Stimulated activated naive CD8-positive, alpha-beta T cell treated with anti-CD3 and anti-CD28 coated beads, Interleukin-15, amount 100 ng/mL, for 72 hours (primary cell): ENCODE measurements around the gene PIBF1.
A peak's percentile ranks its signal among the peaks of the same experiment; 100 is the strongest.

ENCODE experiments used
- ATAC-seq: fragments of 150-1000 bp; cut with Tn5 transposase; 2 replicates; pipeline ENCODE4 v1.10.0; 2021; ENCODE audit warnings: mild to moderate bottlenecking, moderate library complexity
- DNase-seq, 2 donors: peaks; one replicate each; pipeline ENCODE4 v3.0.0; 2021 to 2022
- H3K27ac Mint-ChIP-seq, 2 donors: one replicate each; pipeline ENCODE4 v1.8.0; 2022; ENCODE audit warnings: mild to moderate bottlenecking in 2 of 2, mixed read lengths in 2 of 2, moderate library complexity in 2 of 2
- H3K27me3 Mint-ChIP-seq: one replicate; pipeline ENCODE4 v1.8.0; 2022; ENCODE audit warnings: mixed read lengths
- H3K4me1 Mint-ChIP-seq: one replicate; pipeline ENCODE4 v1.8.0; 2022; ENCODE audit warnings: mild to moderate bottlenecking, mixed read lengths
- H3K4me3 Mint-ChIP-seq, 2 donors: one replicate each; pipeline ENCODE4 v1.8.0; 2022; ENCODE audit warnings: mild to moderate bottlenecking in 2 of 2, mixed read lengths in 2 of 2, moderate library complexity in 1 of 2
- H3K9me3 Mint-ChIP-seq, 2 donors: one replicate each; pipeline ENCODE4 v1.8.0; 2022; ENCODE audit warnings: mixed read lengths in 2 of 2

Gene PIBF1

GRCh38 chr13:72952529-72953141 lies 170.7 kb downstream of the PIBF1 start:
- Mint-ChIP-seq H3K4me3 (no peak overlapping the region), H3K9me3 (peaks cover 20 to 23% of the 10 kb centered on the region in 2 donors), H3K4me1 (no peaks in the 10 kb centered on the region), H3K27ac (no peak overlapping the region), H3K27me3 (no peaks in the 10 kb centered on the region)
- ATAC-seq (no peak), DNase-seq (no peak)

GRCh38 chr13:72953391-72953965 lies 171.5 kb downstream of the PIBF1 start:
- no peak for DNase-seq
- no peak for ATAC-seq
- Mint-ChIP-seq H3K9me3 (peaks cover 14 to 15% of the 10 kb centered on the region in 2 donors), H3K27ac (no peak overlapping the region), H3K27me3 (no peaks in the 10 kb centered on the region), H3K4me3 (no peak overlapping the region), H3K4me1 (no peaks in the 10 kb centered on the region)

DNA sequence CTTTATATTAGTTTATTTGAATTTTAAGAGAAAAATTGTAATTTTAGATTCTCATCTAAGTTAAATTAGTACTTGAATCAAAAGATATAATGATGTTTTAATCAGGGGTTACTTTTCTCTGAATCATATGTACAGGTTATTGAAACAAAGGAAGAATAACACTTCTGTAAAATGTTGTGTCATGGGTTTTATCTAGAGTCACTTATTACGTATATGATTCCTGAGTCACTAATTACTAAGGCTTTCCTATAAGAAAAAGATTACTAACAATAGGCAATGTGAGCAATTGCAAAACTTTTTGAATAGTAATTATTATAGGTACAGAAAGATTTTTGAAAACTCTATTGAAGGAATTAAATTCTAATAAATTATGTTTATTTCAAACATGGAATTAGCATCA lies 177.7 kb downstream of the PIBF1 start:
- Mint-ChIP-seq H3K4me1 (no peaks in the 10 kb centered on the region), H3K4me3 (no peak overlapping the region), H3K27ac (no peak overlapping the region), H3K9me3 (peaks cover 12 to 14% of the 10 kb centered on the region in 2 donors), H3K27me3 (no peaks in the 10 kb centered on the region)
- ATAC-seq, result no peak
- no peak for DNase-seq

DNA sequence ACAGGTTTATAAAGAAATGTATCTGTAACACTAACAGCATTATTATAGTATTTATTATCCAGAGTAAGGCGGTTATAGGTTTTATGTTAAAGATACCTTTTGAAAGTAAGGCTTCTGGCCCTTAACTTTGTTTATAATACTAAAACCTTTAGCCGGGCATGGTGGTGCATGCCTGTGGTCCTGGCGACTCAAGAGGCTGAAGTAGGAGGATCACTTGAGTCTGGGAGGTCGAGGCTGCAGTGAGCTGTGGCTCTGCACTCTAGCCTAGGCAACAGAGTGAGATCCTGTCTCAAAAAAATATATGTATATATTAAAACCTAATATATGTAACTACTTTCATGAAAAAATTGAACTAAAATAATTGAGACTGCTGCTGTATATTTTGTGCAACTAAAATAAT lies 178.2 kb downstream of the PIBF1 start:
- H3K4me3 Mint-ChIP-seq, result no peak overlapping the region
- peaks cover 12 to 14% of the 10 kb centered on the region in 2 donors for H3K9me3 Mint-ChIP-seq
- no peaks in the 10 kb centered on the region for H3K4me1 Mint-ChIP-seq
- ATAC-seq, result no peak
- H3K27ac Mint-ChIP-seq, result no peak overlapping the region
- no peaks in the 10 kb centered on the region for H3K27me3 Mint-ChIP-seq
- no peak for DNase-seq

DNA sequence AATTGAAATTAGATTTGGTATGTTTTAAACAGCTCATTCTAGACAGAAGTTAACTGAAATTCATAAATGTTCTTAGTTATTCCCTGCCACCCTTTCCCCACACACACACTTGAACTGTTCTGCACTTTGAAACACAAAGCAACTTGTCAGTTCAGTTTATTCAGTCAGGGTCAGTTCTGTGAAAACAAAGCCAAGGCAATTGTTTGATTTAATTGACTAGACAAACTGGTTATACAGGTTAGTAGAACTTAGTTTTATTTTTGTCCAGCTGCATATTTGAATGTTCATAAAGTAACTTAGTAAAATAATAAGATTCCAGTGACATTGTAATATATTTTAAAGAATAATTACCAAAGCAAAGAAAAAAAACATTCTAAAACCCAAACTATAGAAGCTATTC lies 178.6 kb downstream of the PIBF1 start:
- no peak for ATAC-seq
- no peak for DNase-seq
- no peaks in the 10 kb centered on the region for H3K27me3 Mint-ChIP-seq
- H3K27ac Mint-ChIP-seq, result no peak overlapping the region
- H3K9me3 Mint-ChIP-seq, result peaks cover 12 to 13% of the 10 kb centered on the region in 2 donors
- no peaks in the 10 kb centered on the region for H3K4me1 Mint-ChIP-seq
- no peak overlapping the region for H3K4me3 Mint-ChIP-seq

- H3K4me3 Mint-ChIP-seq, result no peak overlapping the region
- H3K9me3 Mint-ChIP-seq, result no peaks in the 10 kb centered on the region
- H3K27ac Mint-ChIP-seq, result no peak overlapping the region
- DNase-seq (no peak), ATAC-seq (no peak)
- H3K4me1 Mint-ChIP-seq, result no peaks in the 10 kb centered on the region
- H3K27me3 Mint-ChIP-seq, result no peaks in the 10 kb centered on the region
These were observed 181.8 kb downstream of the PIBF1 start for GRCh38 chr13:72963762-72964161.

GRCh38 chr13:72970301-72970880 lies 188.5 kb downstream of the PIBF1 start:
- H3K4me1 Mint-ChIP-seq, result no peaks in the 10 kb centered on the region
- no peak for DNase-seq
- no peak overlapping the region for H3K27ac Mint-ChIP-seq
- no peak for ATAC-seq
- no peak overlapping the region for H3K4me3 Mint-ChIP-seq
- H3K27me3 Mint-ChIP-seq, result no peaks in the 10 kb centered on the region
- H3K9me3 Mint-ChIP-seq, result no peaks in the 10 kb centered on the region

GRCh38 chr13:72970956-72971355 lies 189.0 kb downstream of the PIBF1 start:
- no peaks in the 10 kb centered on the region for H3K9me3 Mint-ChIP-seq
- no peaks in the 10 kb centered on the region for H3K4me1 Mint-ChIP-seq
- H3K27ac Mint-ChIP-seq, result no peak overlapping the region
- H3K27me3 Mint-ChIP-seq, result no peaks in the 10 kb centered on the region
- ATAC-seq, result no peak
- H3K4me3 Mint-ChIP-seq, result no peak overlapping the region
- DNase-seq, result no peak

- no peaks in the 10 kb centered on the region for H3K9me3 Mint-ChIP-seq
- ATAC-seq, result no peak
- H3K27me3 Mint-ChIP-seq, result no peaks in the 10 kb centered on the region
- H3K4me1 Mint-ChIP-seq, result no peaks in the 10 kb centered on the region
- peak overlapping the region in 1 of 2 donors; percentile 88 for H3K27ac Mint-ChIP-seq
- DNase-seq, result no peak
- no peak overlapping the region for H3K4me3 Mint-ChIP-seq
These were observed 191.3 kb downstream of the PIBF1 start for GRCh38 chr13:72973234-72973633.

- no peak for DNase-seq
- H3K27me3 Mint-ChIP-seq, result no peaks in the 10 kb centered on the region
- no peak for ATAC-seq
- H3K27ac Mint-ChIP-seq, result no peak overlapping the region
- no peaks in the 10 kb centered on the region for H3K4me1 Mint-ChIP-seq
- no peak overlapping the region for H3K4me3 Mint-ChIP-seq
- H3K9me3 Mint-ChIP-seq, result no peaks in the 10 kb centered on the region
These were observed 201.3 kb downstream of the PIBF1 start for GRCh38 chr13:72983085-72983768.

- ATAC-seq (no peak), DNase-seq (no peak)
- Mint-ChIP-seq H3K27me3 (no peaks in the 10 kb centered on the region), H3K9me3 (no peaks in the 10 kb centered on the region), H3K27ac (no peak overlapping the region), H3K4me3 (no peak overlapping the region), H3K4me1 (no peaks in the 10 kb centered on the region)
These were observed 203.7 kb downstream of the PIBF1 start for GRCh38 chr13:72985610-72986009.

- DNase-seq, result no peak
- Mint-ChIP-seq H3K27ac (no peak overlapping the region), H3K27me3 (no peaks in the 10 kb centered on the region), H3K4me1 (no peaks in the 10 kb centered on the region), H3K4me3 (no peak overlapping the region), H3K9me3 (no peaks in the 10 kb centered on the region)
- no peak for ATAC-seq
These were observed 204.3 kb downstream of the PIBF1 start for GRCh38 chr13:72986197-72986596.

DNA sequence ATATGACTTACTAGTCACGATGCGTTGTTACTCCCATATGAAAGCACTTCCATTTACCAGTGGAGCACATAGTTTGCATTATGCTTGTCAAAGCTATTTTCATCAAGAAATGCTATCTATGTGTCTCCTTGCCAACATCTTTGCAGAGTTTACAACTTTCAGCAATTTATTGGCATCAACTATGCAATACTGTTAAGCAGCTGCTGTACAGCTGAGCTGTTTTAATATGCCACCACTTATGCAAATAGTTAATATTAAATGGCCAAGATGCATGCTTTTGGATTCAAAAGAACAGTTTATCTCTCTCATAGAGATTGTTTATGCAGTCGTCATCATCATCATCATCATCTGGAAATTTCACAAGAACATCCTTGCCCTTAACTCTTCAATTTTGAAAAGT lies 209.0 kb downstream of the PIBF1 start:
- Mint-ChIP-seq H3K9me3 (no peaks in the 10 kb centered on the region), H3K4me1 (no peaks in the 10 kb centered on the region), H3K27me3 (no peaks in the 10 kb centered on the region), H3K4me3 (no peak overlapping the region), H3K27ac (no peak overlapping the region)
- no peak for ATAC-seq
- no peak for DNase-seq

- peaks cover 10% of the 10 kb centered on the region for H3K4me1 Mint-ChIP-seq
- H3K27me3 Mint-ChIP-seq, result no peaks in the 10 kb centered on the region
- ATAC-seq (no peak), DNase-seq (no peak)
- no peaks in the 10 kb centered on the region for H3K9me3 Mint-ChIP-seq
- no peak overlapping the region for H3K27ac Mint-ChIP-seq
- H3K4me3 Mint-ChIP-seq, result no peak overlapping the region
These were observed 216.1 kb downstream of the PIBF1 start for GRCh38 chr13:72998012-72998411.

DNA sequence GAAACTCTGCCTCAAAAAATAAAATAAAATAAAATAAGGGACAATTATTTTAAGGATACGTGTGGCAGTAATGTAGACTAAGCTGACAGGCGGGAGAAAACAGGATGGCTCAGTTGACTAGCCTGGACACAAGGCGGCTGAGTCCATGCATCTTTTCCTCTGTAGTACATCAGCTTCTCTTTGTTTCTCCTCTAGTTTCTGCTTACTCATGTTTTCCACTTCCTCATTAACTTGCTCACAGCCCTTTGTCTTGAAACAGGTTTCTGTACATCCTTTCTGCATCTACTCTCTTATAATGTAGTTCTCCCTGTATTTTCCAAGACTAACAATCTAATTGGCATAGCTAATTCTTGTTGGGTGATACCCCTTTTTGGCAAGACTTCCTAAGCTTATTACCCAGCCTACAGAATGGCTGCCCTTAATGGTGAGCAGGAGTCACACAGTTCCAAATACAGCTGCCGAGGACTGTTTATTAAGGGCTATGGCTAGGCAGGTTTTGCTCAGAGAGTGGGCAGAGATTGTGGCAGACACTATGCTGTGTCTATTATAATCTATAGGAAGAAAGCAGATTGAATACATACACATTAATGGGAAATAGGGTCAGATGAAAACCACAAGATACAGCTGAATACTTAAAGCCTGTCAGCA lies 218.2 kb downstream of the PIBF1 start:
- DNase-seq (no peak), ATAC-seq (peak; percentile 50)
- Mint-ChIP-seq H3K27ac (peak overlapping the region in 1 of 2 donors; percentile 61), H3K4me3 (no peak overlapping the region), H3K27me3 (no peaks in the 10 kb centered on the region), H3K4me1 (peaks cover 10% of the 10 kb centered on the region), H3K9me3 (no peaks in the 10 kb centered on the region)

DNA sequence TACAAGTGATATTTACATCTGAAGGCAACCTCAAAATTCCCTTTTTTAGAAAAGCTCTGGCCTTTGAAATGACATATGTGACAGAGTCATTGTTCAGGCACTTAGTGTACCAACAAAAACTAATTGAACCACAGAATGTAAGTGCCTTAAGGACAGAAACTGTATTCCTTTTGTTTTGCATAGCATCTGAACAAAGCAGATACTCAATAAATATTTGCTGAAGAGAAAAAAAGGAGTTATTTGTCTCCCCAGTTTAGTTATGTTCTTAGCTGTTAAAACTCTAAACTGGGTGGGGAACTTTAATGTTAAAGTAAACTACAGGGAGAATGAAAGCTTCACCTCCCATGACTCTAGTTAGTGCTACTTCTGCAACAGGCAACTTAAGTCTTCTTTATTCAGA lies 220.0 kb downstream of the PIBF1 start:
- Mint-ChIP-seq H3K4me3 (no peak overlapping the region), H3K9me3 (no peaks in the 10 kb centered on the region), H3K4me1 (peaks cover 10% of the 10 kb centered on the region), H3K27ac (no peak overlapping the region), H3K27me3 (no peaks in the 10 kb centered on the region)
- ATAC-seq, result no peak
- DNase-seq, result no peak
